Transverse colon (tissue), 4 donors: ENCODE results near the gene TXNL4B. TPM values are rescaled to one million over a fixed set of nuclear protein-coding genes. Genes with fewer than 3 reads are reported as not detected.

Experiments
- DNase-seq: peaks from one replicate; pipeline ENCODE4 v3.0.0-alpha.2; 2019
- H3K27ac ChIP-seq, 4 donors: fragments of 200-600 bp; sonication (generic); 2 replicates each; pipeline ENCODE4 v1.5.1; 2016 to 2018; ENCODE audit warnings: inconsistent platforms in 4 of 4
- H3K27me3 ChIP-seq: fragments of 200-600 bp; sonication (generic); 2 replicates; pipeline ENCODE4 v1.5.1; 2017; ENCODE audit warnings: inconsistent platforms
- H3K36me3 ChIP-seq, 4 donors: fragments of 200-600 bp; sonication (generic); 2 replicates each; pipeline ENCODE4 v1.5.1; 2017 to 2019; ENCODE audit warnings: inconsistent platforms in 4 of 4
- H3K4me1 ChIP-seq, 4 donors: fragments of 200-600 bp; sonication (generic); 2 replicates each; pipeline ENCODE4 v1.5.1; 2017 to 2020; ENCODE audit warnings: inconsistent platforms in 4 of 4
- H3K4me3 ChIP-seq, 4 donors: fragments of 200-600 bp; sonication (generic); 1 replicate in 1 of 4; 2 replicates in 3 of 4; pipeline versions ENCODE4 v1.5.1 to v1.6.1; 2017 to 2019; ENCODE audit warnings: inconsistent platforms in 4 of 4
- H3K9me3 ChIP-seq, 2 donors: fragments of 200-600 bp; sonication (generic); 2 replicates each; pipeline ENCODE4 v1.5.1; 2017 to 2019; ENCODE audit warnings: inconsistent platforms in 2 of 2
- CTCF ChIP-seq, 5 experiments: fragments of 200-600 bp in 3 of 5; fragments of 450-650 bp in 2 of 5; sonication (generic) in 3 of 5; IDR thresholded peaks; 1 replicate in 2 of 5; 2 replicates in 3 of 5; pipeline ENCODE4 v1.5.1; 2016 to 2017; ENCODE audit warnings: antibody characterized with exemption in 5 of 5, inconsistent platforms in 3 of 5, mild to moderate bottlenecking in 2 of 5, moderate library complexity in 1 of 5
- EP300 ChIP-seq: sonication (generic); formaldehyde crosslinking; IDR thresholded peaks from one replicate; pipeline ENCODE4 v1.6.1; 2017; ENCODE audit warnings: antibody characterized with exemption, low read depth
- POLR2A ChIP-seq: fragments of 450-650 bp; IDR thresholded peaks from one replicate; pipeline ENCODE4 v1.6.1; 2016; ENCODE audit warnings: antibody characterized with exemption, mild to moderate bottlenecking, moderate library complexity
- POLR2AphosphoS5 ChIP-seq, 3 donors: sonication (generic); formaldehyde crosslinking; IDR thresholded peaks; one replicate each; pipeline ENCODE4 v1.6.1; 2016; ENCODE audit warnings: antibody characterized with exemption in 3 of 3
- WGBS, 2 donors: methylation state at CpG; one replicate each; pipeline ENCODE4 v1.1.5; 2018; ENCODE audit warnings: low coverage in 1 of 2; 5-methylcytosine and 5-hydroxymethylcytosine counted together
- in situ Hi-C, 4 donors: fragments of 200-750 bp; cut with MboI; loops; one replicate each; pipeline versions ENCODE4 v1.15.0 to v1.15.1; 2017; ENCODE audit warnings: low sequenced_read_pairs in 3 of 4, low pct_ligation_motif_present in 1 of 4, low pct_unique_long_range_greater_than_20kb in 1 of 4
- intact Hi-C: fragments of 100-400 bp; cut with DNase I; formaldehyde crosslinking; loops from one replicate; pipeline ENCODE4 v1.15.1; 2023; ENCODE audit warnings: low total_unique reads
- total RNA-seq, 4 donors: library from RNA; depleted of rRNA; stranded (reverse); fragments of >200 nt; gene quantifications; one replicate each; pipeline ENCODE4 v1.1.0, GENCODE V29; 2016

Gene TXNL4B
- total RNA-seq, 4 donors from 2014 or later: 9.8 to 23.9 (median 12.8) TPM

- Histone ChIP-seq H3K27ac (no peak overlapping the region), H3K9me3 (no peaks in the 10 kb centered on the region), H3K4me3 (no peak overlapping the region), H3K36me3 (peaks cover 0 to 88% (median 44%) of the 10 kb centered on the region in 4 donors), H3K4me1 (no peaks in the 10 kb centered on the region), H3K27me3 (no peaks in the 10 kb centered on the region)
- DNase-seq: no peak
- 87% methylated on average over 16 of the region's 16 CpGs; no CpG with 5 or more reads in 1 of the 2 donors for WGBS, 2 donors
- TF ChIP-seq POLR2A: no peak
- TF ChIP-seq POLR2AphosphoS5 (IDR thresholded peaks at IDR 0.05): no peak
- TF ChIP-seq EP300: no peak
- TF ChIP-seq CTCF (IDR thresholded peaks at IDR 0.05): no peak
- in situ Hi-C loops (loop anchor here in 1 of 4 donors (25.0 kb wide), 1 partner anchor 354 kb away; no protein-coding TSS in a partner anchor), intact Hi-C loops (no loop called here)
These were observed 15.1 kb upstream of the TXNL4B start for GRCh38 chr16:72108353-72109102.

DNA sequence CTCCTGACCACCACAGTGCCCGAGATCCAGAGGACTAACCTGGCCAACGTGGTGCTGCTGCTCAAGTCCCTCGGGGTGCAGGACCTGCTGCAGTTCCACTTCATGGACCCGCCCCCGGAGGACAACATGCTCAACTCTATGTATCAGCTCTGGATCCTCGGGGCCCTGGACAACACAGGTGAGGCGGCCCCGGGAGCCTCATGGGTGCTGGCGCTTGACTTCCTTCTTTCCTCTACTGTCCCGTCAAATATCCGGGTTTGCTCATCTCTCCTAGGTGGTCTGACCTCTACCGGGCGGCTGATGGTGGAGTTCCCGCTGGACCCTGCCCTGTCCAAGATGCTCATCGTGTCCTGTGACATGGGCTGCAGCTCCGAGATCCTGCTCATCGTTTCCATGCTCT lies 14.0 kb upstream of the TXNL4B start:
- H3K4me3 ChIP-seq: no peak overlapping the region
- 90% methylated on average over 17 of the region's 17 CpGs; no CpG with 5 or more reads in 1 of the 2 donors for WGBS, 2 donors
- in situ Hi-C loops (loop anchor here in 1 of 4 donors (25.0 kb wide), 1 partner anchor 355 kb away; no protein-coding TSS in a partner anchor), intact Hi-C loops (no loop called here)
- no peak for DNase-seq
- no peaks in the 10 kb centered on the region for H3K9me3 ChIP-seq
- no peak overlapping the region for H3K27ac ChIP-seq
- H3K4me1 ChIP-seq: no peaks in the 10 kb centered on the region
- H3K36me3 ChIP-seq: peaks cover 0 to 97% (median 49%) of the 10 kb centered on the region in 4 donors
- H3K27me3 ChIP-seq: no peaks in the 10 kb centered on the region
- no peak for TF ChIP-seq EP300
- no peak for TF ChIP-seq POLR2AphosphoS5 (IDR thresholded peaks at IDR 0.05)

- no peak for DNase-seq
- 95% methylated on average over 7 to 12 of the region's 12 CpGs for WGBS, 2 donors
These were observed 12.6 kb upstream of the TXNL4B start for GRCh38 chr16:72105978-72106377.

GRCh38 chr16:72104905-72105304 lies 11.5 kb upstream of the TXNL4B start:
- TF ChIP-seq POLR2AphosphoS5 (IDR thresholded peaks at IDR 0.05): no peak
- no peak for TF ChIP-seq POLR2A
- no peak for TF ChIP-seq EP300
- TF ChIP-seq CTCF (IDR thresholded peaks at IDR 0.05): no peak
- DNase-seq: no peak
- in situ Hi-C loops (loop anchor here in 1 of 4 donors (25.0 kb wide), 1 partner anchor 357 kb away; no protein-coding TSS in a partner anchor), intact Hi-C loops (no loop called here)
- WGBS, 2 donors: 95% methylated on average over 5 of the region's 9 CpGs; no CpG with 5 or more reads in 1 of the 2 donors
- H3K27ac ChIP-seq: no peak overlapping the region
- no peaks in the 10 kb centered on the region for H3K4me1 ChIP-seq
- H3K36me3 ChIP-seq: peaks cover 0 to 98% (median 50%) of the 10 kb centered on the region in 4 donors
- no peak overlapping the region for H3K4me3 ChIP-seq
- H3K9me3 ChIP-seq: no peaks in the 10 kb centered on the region
- no peaks in the 10 kb centered on the region for H3K27me3 ChIP-seq

More at GRCh38 chr16:72105978-72106377, 12.6 kb upstream of the TXNL4B start:
- Histone ChIP-seq H3K4me3 (no peak overlapping the region), H3K27ac (no peak overlapping the region), H3K27me3 (no peaks in the 10 kb centered on the region), H3K4me1 (no peaks in the 10 kb centered on the region), H3K9me3 (no peaks in the 10 kb centered on the region), H3K36me3 (peaks cover 0 to 98% (median 51%) of the 10 kb centered on the region in 4 donors)
- in situ Hi-C loops (loop anchor here in 1 of 4 donors (25.0 kb wide), 1 partner anchor 356 kb away; no protein-coding TSS in a partner anchor), intact Hi-C loops (no loop called here)
- TF ChIP-seq EP300: no peak
- TF ChIP-seq CTCF (IDR thresholded peaks at IDR 0.05): no peak
- TF ChIP-seq POLR2A: no peak
- no peak for TF ChIP-seq POLR2AphosphoS5 (IDR thresholded peaks at IDR 0.05)
